HEK293 (cell line): ENCODE results near the gene RASSF8.

Experiments
- CTCF ChIA-PET: fragments of 350-600 bp; formaldehyde crosslinking; extraction: SDS; loops from one replicate; lab custom pipeline; 2021; ENCODE audit warnings: antibody characterized with exemption; lab: Yijun Ruan, JAX
- POLR2A ChIA-PET: fragments of 300-600 bp; formaldehyde crosslinking; extraction: SDS; loops from one replicate; lab custom pipeline; 2020; ENCODE audit warnings: antibody characterized with exemption, inconsistent platforms; lab: Yijun Ruan, JAX
- H3K27ac ChIP-seq: fragments of 200-500 bp; sonication (Bioruptor generic); 2 replicates; pipeline ENCODE4 v1.5.1; 2014; ENCODE audit warnings: low read depth, low read length, control low read depth, inconsistent platforms; ENCODE audit errors: extremely low read depth
- H3K36me3 ChIP-seq, 2 experiments: fragments of 200-500 bp in 1 of 2; sonication (Bioruptor generic) in 1 of 2; 1 replicate in 1 of 2; 2 replicates in 1 of 2; pipeline ENCODE4 v1.5.1; 2014 to 2017; ENCODE audit warnings: inconsistent platforms in 2 of 2, low read length in 2 of 2; ENCODE audit not compliant: control insufficient read depth in 2 of 2, insufficient read depth in 1 of 2
- H3K4me1 ChIP-seq: fragments of 200-500 bp; sonication (Bioruptor generic); 2 replicates; pipeline ENCODE4 v1.5.1; 2014; ENCODE audit warnings: mild to moderate bottlenecking, low read length, inconsistent platforms; ENCODE audit not compliant: control insufficient read depth, insufficient read depth
- H3K4me3 ChIP-seq: 2 replicates; pipeline ENCODE4 v1.5.1; 2011; ENCODE audit warnings: low read depth, mild to moderate bottlenecking, control low read depth, low read length, moderate library complexity
- H3K9me3 ChIP-seq: fragments of 200-500 bp; sonication (Bioruptor generic); 2 replicates; pipeline ENCODE4 v1.5.1; 2014; ENCODE audit warnings: low read depth, low read length, inconsistent platforms; ENCODE audit not compliant: control insufficient read depth, insufficient read depth
- GLI2 ChIP-seq: fragments of 450-650 bp; formaldehyde crosslinking; IDR thresholded peaks from 2 replicates; pipeline ENCODE4; 2017; ENCODE audit warnings: missing biosample characterization, missing genetic modification characterization, low read depth, borderline replicate concordance
- SCRT1 ChIP-seq: fragments of 450-650 bp; formaldehyde crosslinking; IDR thresholded peaks from 2 replicates; pipeline ENCODE4 v1.5.1; 2016; ENCODE audit warnings: missing biosample characterization, missing genetic modification characterization, borderline replicate concordance
- ZNF184 ChIP-seq: fragments of 450-650 bp; IDR thresholded peaks from 2 replicates; pipeline ENCODE4 v1.5.1; 2018; ENCODE audit warnings: missing biosample characterization, mild to moderate bottlenecking, missing genetic modification characterization
- ZNF223 ChIP-seq: fragments of 450-650 bp; formaldehyde crosslinking; IDR thresholded peaks from 2 replicates; pipeline ENCODE4 v1.5.1; 2016; ENCODE audit warnings: missing biosample characterization, missing genetic modification characterization
- ZNF292 ChIP-seq: fragments of 450-650 bp; formaldehyde crosslinking; IDR thresholded peaks from 2 replicates; pipeline ENCODE4 v1.5.1; 2016; ENCODE audit warnings: low read depth, missing biosample characterization, missing genetic modification characterization, borderline replicate concordance
- ZNF311 ChIP-seq: fragments of 450-650 bp; formaldehyde crosslinking; IDR thresholded peaks from 2 replicates; pipeline ENCODE4 v1.5.1; 2017; ENCODE audit warnings: missing biosample characterization, missing genetic modification characterization, borderline replicate concordance
- ZNF391 ChIP-seq: fragments of 450-650 bp; formaldehyde crosslinking; IDR thresholded peaks from 2 replicates; pipeline ENCODE4 v1.5.1; 2016; ENCODE audit warnings: low read depth, missing biosample characterization, missing genetic modification characterization, borderline replicate concordance
- ZNF416 ChIP-seq: fragments of 450-650 bp; formaldehyde crosslinking; IDR thresholded peaks from 2 replicates; pipeline ENCODE4 v1.5.1; 2016; ENCODE audit warnings: missing biosample characterization, missing genetic modification characterization
- ZNF433 ChIP-seq: fragments of 450-650 bp; formaldehyde crosslinking; IDR thresholded peaks from 2 replicates; pipeline ENCODE4 v1.5.1; 2016; ENCODE audit warnings: missing biosample characterization, missing genetic modification characterization, low read depth
- ZNF610 ChIP-seq: fragments of 450-650 bp; formaldehyde crosslinking; IDR thresholded peaks from 2 replicates; pipeline ENCODE4 v1.5.1; 2016; ENCODE audit warnings: missing biosample characterization, missing genetic modification characterization, borderline replicate concordance
- ZNF768 ChIP-seq: fragments of 450-650 bp; formaldehyde crosslinking; IDR thresholded peaks from 2 replicates; pipeline ENCODE4 v1.5.1; 2018; ENCODE audit warnings: missing biosample characterization, mild to moderate bottlenecking, missing genetic modification characterization
- ZNF785 ChIP-seq: fragments of 450-650 bp; formaldehyde crosslinking; IDR thresholded peaks from 2 replicates; pipeline ENCODE4 v1.5.1; 2016; ENCODE audit warnings: missing biosample characterization, missing genetic modification characterization
- TF ChIP-seq, protein P1 (sequence below): fragments of 450-650 bp; formaldehyde crosslinking; IDR thresholded peaks from 2 replicates; pipeline ENCODE4 v1.5.1; 2016; ENCODE audit warnings: missing biosample characterization, missing genetic modification characterization, borderline replicate concordance
- TF ChIP-seq, protein P2 (sequence below): fragments of 450-650 bp; formaldehyde crosslinking; IDR thresholded peaks from 2 replicates; pipeline ENCODE4 v1.5.1; 2016; ENCODE audit warnings: missing biosample characterization, missing genetic modification characterization, low read depth
- TF ChIP-seq, protein P3 (sequence below): fragments of 450-650 bp; formaldehyde crosslinking; IDR thresholded peaks from 2 replicates; pipeline ENCODE4 v1.5.1; 2016; ENCODE audit warnings: missing biosample characterization, missing genetic modification characterization
- TF ChIP-seq, protein P4 (sequence below): fragments of 450-650 bp; formaldehyde crosslinking; IDR thresholded peaks from 2 replicates; pipeline ENCODE4 v1.5.1; 2017; ENCODE audit warnings: missing biosample characterization, mild to moderate bottlenecking, missing genetic modification characterization, moderate library complexity
- TF ChIP-seq, protein P5 (sequence below): sonication (generic); formaldehyde crosslinking; IDR thresholded peaks from 2 replicates; pipeline ENCODE4 v1.8.1; 2022; ENCODE audit warnings: mild to moderate bottlenecking, moderate library complexity, missing genetic modification reagents
- TF ChIP-seq, protein P6 (sequence below): fragments of 450-650 bp; formaldehyde crosslinking; optimal IDR thresholded peaks from 2 replicates; pipeline ENCODE3; 2016; ENCODE audit warnings: missing biosample characterization, mild to moderate bottlenecking, missing genetic modification characterization
- TF ChIP-seq, protein P7 (sequence below): fragments of 450-650 bp; formaldehyde crosslinking; IDR thresholded peaks from 2 replicates; pipeline ENCODE4 v1.5.1; 2016; ENCODE audit warnings: missing biosample characterization, missing genetic modification characterization

Gene RASSF8

DNA sequence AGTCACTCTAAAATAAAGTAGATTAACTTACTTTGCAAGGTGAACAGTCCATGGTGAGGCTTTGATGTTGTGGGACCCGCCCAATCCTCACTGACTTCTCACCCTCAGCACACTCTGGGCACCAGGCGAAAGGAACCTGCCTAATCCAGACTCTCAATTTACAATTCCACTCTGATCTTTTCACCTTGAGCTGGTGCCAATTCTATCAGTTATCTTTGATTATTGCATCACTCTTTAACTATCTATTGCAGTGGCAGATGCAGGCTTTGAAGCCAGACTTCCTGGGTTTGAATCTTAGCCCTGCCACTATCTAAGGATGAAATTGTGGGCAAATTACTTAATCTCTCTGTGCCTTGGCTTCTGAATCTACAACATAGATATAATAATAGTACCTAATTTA is 18.9 kb upstream of the RASSF8 start:
- TF ChIP-seq, protein P1, sequence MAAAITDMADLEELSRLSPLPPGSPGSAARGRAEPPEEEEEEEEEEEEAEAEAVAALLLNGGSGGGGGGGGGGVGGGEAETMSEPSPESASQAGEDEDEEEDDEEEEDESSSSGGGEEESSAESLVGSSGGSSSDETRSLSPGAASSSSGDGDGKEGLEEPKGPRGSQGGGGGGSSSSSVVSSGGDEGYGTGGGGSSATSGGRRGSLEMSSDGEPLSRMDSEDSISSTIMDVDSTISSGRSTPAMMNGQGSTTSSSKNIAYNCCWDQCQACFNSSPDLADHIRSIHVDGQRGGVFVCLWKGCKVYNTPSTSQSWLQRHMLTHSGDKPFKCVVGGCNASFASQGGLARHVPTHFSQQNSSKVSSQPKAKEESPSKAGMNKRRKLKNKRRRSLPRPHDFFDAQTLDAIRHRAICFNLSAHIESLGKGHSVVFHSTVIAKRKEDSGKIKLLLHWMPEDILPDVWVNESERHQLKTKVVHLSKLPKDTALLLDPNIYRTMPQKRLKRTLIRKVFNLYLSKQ (tag by site-specific recombination) = no peak
- TF ChIP-seq ZNF433 (tag by site-specific recombination) (no peak), ZNF292 (tag by site-specific recombination) (no peak), ZNF610 (tag by site-specific recombination) (no peak), ZNF785 (tag by site-specific recombination) (no peak), SCRT1 (tag by site-specific recombination) (no peak), GLI2 (tag by site-specific recombination) (no peak), ZNF223 (tag by site-specific recombination) (no peak), ZNF768 (no peak), ZNF311 (no peak), ZNF391 (tag by site-specific recombination) (no peak), ZNF184 (no peak), ZNF416 (tag by site-specific recombination) (no peak)
- TF ChIP-seq, protein P2, sequence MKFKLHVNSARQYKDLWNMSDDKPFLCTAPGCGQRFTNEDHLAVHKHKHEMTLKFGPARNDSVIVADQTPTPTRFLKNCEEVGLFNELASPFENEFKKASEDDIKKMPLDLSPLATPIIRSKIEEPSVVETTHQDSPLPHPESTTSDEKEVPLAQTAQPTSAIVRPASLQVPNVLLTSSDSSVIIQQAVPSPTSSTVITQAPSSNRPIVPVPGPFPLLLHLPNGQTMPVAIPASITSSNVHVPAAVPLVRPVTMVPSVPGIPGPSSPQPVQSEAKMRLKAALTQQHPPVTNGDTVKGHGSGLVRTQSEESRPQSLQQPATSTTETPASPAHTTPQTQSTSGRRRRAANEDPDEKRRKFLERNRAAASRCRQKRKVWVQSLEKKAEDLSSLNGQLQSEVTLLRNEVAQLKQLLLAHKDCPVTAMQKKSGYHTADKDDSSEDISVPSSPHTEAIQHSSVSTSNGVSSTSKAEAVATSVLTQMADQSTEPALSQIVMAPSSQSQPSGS (tag by site-specific recombination) = no peak
- TF ChIP-seq, protein P3, sequence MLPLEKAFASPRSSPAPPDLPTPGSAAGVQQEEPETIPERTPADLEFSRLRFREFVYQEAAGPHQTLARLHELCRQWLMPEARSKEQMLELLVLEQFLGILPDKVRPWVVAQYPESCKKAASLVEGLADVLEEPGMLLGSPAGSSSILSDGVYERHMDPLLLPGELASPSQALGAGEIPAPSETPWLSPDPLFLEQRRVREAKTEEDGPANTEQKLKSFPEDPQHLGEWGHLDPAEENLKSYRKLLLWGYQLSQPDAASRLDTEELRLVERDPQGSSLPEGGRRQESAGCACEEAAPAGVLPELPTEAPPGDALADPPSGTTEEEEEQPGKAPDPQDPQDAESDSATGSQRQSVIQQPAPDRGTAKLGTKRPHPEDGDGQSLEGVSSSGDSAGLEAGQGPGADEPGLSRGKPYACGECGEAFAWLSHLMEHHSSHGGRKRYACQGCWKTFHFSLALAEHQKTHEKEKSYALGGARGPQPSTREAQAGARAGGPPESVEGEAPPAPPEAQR (tag by site-specific recombination) = no peak
- TF ChIP-seq, protein P4, sequence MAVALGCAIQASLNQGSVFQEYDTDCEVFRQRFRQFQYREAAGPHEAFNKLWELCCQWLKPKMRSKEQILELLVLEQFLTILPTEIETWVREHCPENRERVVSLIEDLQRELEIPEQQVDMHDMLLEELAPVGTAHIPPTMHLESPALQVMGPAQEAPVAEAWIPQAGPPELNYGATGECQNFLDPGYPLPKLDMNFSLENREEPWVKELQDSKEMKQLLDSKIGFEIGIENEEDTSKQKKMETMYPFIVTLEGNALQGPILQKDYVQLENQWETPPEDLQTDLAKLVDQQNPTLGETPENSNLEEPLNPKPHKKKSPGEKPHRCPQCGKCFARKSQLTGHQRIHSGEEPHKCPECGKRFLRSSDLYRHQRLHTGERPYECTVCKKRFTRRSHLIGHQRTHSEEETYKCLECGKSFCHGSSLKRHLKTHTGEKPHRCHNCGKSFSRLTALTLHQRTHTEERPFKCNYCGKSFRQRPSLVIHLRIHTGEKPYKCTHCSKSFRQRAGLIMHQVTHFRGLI = no peak
- TF ChIP-seq, protein P5, sequence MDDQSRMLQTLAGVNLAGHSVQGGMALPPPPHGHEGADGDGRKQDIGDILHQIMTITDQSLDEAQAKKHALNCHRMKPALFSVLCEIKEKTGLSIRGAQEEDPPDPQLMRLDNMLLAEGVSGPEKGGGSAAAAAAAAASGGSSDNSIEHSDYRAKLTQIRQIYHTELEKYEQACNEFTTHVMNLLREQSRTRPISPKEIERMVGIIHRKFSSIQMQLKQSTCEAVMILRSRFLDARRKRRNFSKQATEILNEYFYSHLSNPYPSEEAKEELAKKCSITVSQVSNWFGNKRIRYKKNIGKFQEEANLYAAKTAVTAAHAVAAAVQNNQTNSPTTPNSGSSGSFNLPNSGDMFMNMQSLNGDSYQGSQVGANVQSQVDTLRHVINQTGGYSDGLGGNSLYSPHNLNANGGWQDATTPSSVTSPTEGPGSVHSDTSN (CRISPR knock-in tag) = no peak
- TF ChIP-seq, protein P6, sequence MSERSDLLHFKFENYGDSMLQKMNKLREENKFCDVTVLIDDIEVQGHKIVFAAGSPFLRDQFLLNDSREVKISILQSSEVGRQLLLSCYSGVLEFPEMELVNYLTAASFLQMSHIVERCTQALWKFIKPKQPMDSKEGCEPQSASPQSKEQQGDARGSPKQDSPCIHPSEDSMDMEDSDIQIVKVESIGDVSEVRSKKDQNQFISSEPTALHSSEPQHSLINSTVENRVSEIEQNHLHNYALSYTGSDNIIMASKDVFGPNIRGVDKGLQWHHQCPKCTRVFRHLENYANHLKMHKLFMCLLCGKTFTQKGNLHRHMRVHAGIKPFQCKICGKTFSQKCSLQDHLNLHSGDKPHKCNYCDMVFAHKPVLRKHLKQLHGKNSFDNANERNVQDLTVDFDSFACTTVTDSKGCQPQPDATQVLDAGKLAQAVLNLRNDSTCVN (tag by site-specific recombination) = no peak
- TF ChIP-seq, protein P7, sequence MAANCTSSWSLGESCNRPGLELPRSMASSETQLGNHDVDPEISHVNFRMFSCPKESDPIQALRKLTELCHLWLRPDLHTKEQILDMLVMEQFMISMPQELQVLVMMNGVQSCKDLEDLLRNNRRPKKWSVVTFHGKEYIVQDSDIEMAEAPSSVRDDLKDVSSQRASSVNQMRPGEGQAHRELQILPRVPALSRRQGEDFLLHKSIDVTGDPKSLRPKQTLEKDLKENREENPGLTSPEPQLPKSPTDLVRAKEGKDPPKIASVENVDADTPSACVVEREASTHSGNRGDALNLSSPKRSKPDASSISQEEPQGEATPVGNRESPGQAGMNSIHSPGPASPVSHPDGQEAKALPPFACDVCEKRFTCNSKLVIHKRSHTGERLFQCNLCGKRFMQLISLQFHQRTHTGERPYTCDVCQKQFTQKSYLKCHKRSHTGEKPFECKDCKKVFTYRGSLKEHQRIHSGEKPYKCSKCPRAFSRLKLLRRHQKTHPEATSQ (tag by site-specific recombination) = no peak
- ChIA-PET POLR2A (no interaction called here), CTCF (no interaction called here)
- no peak overlapping the region for H3K4me3 ChIP-seq
- peaks cover 2% of the 10 kb centered on the region; the same call in 1 of the 2 replicates for H3K4me1 ChIP-seq
- no peaks in the 10 kb centered on the region for H3K36me3 ChIP-seq
- no peaks in the 10 kb centered on the region for H3K9me3 ChIP-seq
- H3K27ac ChIP-seq = no peak overlapping the region
